Spleen (tissue), 11 donors: ENCODE results near the gene C7orf33. TPM values are rescaled to one million over a fixed set of nuclear protein-coding genes. Genes with fewer than 3 reads are reported as not detected.
A peak's percentile ranks its signal among the peaks of the same experiment; 100 is the strongest.

Experiments used
- DNase-seq: peaks from one replicate; pipeline ENCODE4 v3.0.0-alpha.2; 2020
- H3K27ac ChIP-seq, 8 donors: fragments of 200-600 bp; sonication (generic) in 7 of 8; 1 replicate in 4 of 8; 2 replicates in 4 of 8; pipeline versions ENCODE4 v1.5.0 to v1.8.0; 2016 to 2021; ENCODE audit warnings: inconsistent platforms in 4 of 8, mild to moderate bottlenecking in 4 of 8, moderate library complexity in 1 of 8
- H3K27me3 ChIP-seq, 7 donors: fragments of 200-600 bp; sonication (generic) in 6 of 7; replicated peaks in 1 of 7; 1 replicate in 4 of 7; 2 replicates in 3 of 7; pipeline versions ENCODE4 v1.5.0 to v1.8.0; 2016 to 2021; ENCODE audit warnings: inconsistent platforms in 3 of 7, mild to moderate bottlenecking in 1 of 7
- H3K36me3 ChIP-seq, 6 donors: fragments of 200-600 bp; sonication (generic) in 5 of 6; 1 replicate in 4 of 6; 2 replicates in 2 of 6; pipeline versions ENCODE4 v1.5.0 to v1.8.0; 2016 to 2021; ENCODE audit warnings: inconsistent platforms in 2 of 6
- H3K4me1 ChIP-seq, 6 donors: fragments of 200-600 bp; sonication (generic) in 5 of 6; 1 replicate in 3 of 6; 2 replicates in 3 of 6; pipeline versions ENCODE4 v1.5.0 to v1.8.0; 2016 to 2021; ENCODE audit warnings: inconsistent platforms in 3 of 6
- H3K4me3 ChIP-seq, 8 donors: fragments of 200-600 bp; sonication (generic) in 7 of 8; 1 replicate in 4 of 8; 2 replicates in 4 of 8; pipeline versions ENCODE4 v1.5.0 to v1.8.0; 2016 to 2021; ENCODE audit warnings: inconsistent platforms in 4 of 8, mild to moderate bottlenecking in 4 of 8, moderate library complexity in 2 of 8
- H3K9me3 ChIP-seq, 8 donors: fragments of 200-600 bp; sonication (generic) in 7 of 8; 1 replicate in 4 of 8; 2 replicates in 4 of 8; pipeline versions ENCODE4 v1.5.0 to v1.8.0; 2016 to 2021; ENCODE audit warnings: inconsistent platforms in 4 of 8
- POLR2A ChIP-seq, 3 donors: fragments of 450-650 bp; IDR thresholded peaks; one replicate each; pipeline ENCODE4 v1.5.1; 2017; ENCODE audit warnings: antibody characterized with exemption in 3 of 3, mild to moderate bottlenecking in 1 of 3
- POLR2AphosphoS5 ChIP-seq, 3 donors: sonication (generic); formaldehyde crosslinking; IDR thresholded peaks; one replicate each; pipeline ENCODE4 v1.5.1; 2017; ENCODE audit warnings: antibody characterized with exemption in 3 of 3
- WGBS, 5 donors: extraction: QIAGEN DNeasy Blood & Tissue Kit in 3 of 5; methylation state at CpG; one replicate each; pipeline versions ENCODE4 v1.1.5 to v1.1.7; 2013 to 2018; 5-methylcytosine and 5-hydroxymethylcytosine counted together
- intact Hi-C: fragments of 100-400 bp; cut with DNase I; formaldehyde crosslinking; loops from one replicate; pipeline ENCODE4 v1.15.0; 2023; ENCODE audit warnings: low total_unique reads
- polyA plus RNA-seq, 3 donors: library from polyadenylated mRNA; stranded (reverse); fragments of 200-250 nt; gene quantifications; one replicate each; pipeline ENCODE4 v1.2.1, GENCODE V29; 2013
- total RNA-seq, 7 donors: library from RNA; depleted of rRNA in 3 of 7; stranded (reverse); fragments of >200 nt in 3 of 7; fragmentation: NEBNext Ultra II Directional in 4 of 7; extraction: Animal tissue kit (Norgen Biotek cat#: 25700) in 4 of 7; gene quantifications; one replicate each; pipeline versions ENCODE4 v1.1.0 to v1.2.1, GENCODE V29; 2016 to 2021
- TF ChIP-seq, protein P1 (sequence below), 11 experiments: fragments of 200-600 bp in 7 of 11; fragments of 450-650 bp in 4 of 11; sonication (generic) in 4 of 11; IDR thresholded peaks in 8 of 11; conservative IDR thresholded peaks in 3 of 11; 1 replicate in 7 of 11; 2 replicates in 4 of 11; pipeline versions ENCODE4 v1.4.0 to v1.8.0; 2016 to 2021; ENCODE audit warnings: antibody characterized with exemption in 11 of 11, inconsistent platforms in 4 of 11, mild to moderate bottlenecking in 1 of 11
- donor health status: healthy with polysubstance abuse.
- donor health status: DM: no; HTN: no; CAD: no; lungs with moderate emphysema.
- donor health status: DM: no; HTN: no; CAD: no.
- donor health status: Bipolar disorder and iron deficiency.
- donor health status: healthy.
- donor health status: DM: no; HTN: no; CAD: no.
- donor health status: DM: yes; HTN: yes; CAD: no.

Gene C7orf33
- total and polyA plus RNA-seq, 10 donors, result not detected

GRCh38 chr7:148622887-148623585 lies 32.5 kb downstream of the C7orf33 start:
- intact Hi-C loops, result no loop called here
- H3K27ac ChIP-seq, result no peak overlapping the region
- WGBS, 5 donors, result 59 to 76% (median 68%) methylated on average over 8 of the region's 8 CpGs
- H3K9me3 ChIP-seq, result peaks cover 0 to 9% (median 1%) of the 10 kb centered on the region in 8 donors
- H3K4me1 ChIP-seq, result peaks cover 6 to 47% (median 29%) of the 10 kb centered on the region in 6 donors
- no peaks in the 10 kb centered on the region for H3K36me3 ChIP-seq
- DNase-seq, result no peak
- TF ChIP-seq POLR2AphosphoS5 (IDR thresholded peaks at IDR 0.05) (no peak), POLR2A (IDR thresholded peaks at IDR 0.05) (no peak)
- TF ChIP-seq, protein P1, sequence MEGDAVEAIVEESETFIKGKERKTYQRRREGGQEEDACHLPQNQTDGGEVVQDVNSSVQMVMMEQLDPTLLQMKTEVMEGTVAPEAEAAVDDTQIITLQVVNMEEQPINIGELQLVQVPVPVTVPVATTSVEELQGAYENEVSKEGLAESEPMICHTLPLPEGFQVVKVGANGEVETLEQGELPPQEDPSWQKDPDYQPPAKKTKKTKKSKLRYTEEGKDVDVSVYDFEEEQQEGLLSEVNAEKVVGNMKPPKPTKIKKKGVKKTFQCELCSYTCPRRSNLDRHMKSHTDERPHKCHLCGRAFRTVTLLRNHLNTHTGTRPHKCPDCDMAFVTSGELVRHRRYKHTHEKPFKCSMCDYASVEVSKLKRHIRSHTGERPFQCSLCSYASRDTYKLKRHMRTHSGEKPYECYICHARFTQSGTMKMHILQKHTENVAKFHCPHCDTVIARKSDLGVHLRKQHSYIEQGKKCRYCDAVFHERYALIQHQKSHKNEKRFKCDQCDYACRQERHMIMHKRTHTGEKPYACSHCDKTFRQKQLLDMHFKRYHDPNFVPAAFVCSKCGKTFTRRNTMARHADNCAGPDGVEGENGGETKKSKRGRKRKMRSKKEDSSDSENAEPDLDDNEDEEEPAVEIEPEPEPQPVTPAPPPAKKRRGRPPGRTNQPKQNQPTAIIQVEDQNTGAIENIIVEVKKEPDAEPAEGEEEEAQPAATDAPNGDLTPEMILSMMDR (IDR thresholded peaks at IDR 0.05 in 8 of 11, conservative IDR thresholded peaks at IDR 0.05 in 3 of 11), result no peak
- peaks cover 0 to 16% (median 0%) of the 10 kb centered on the region in 7 donors for H3K27me3 ChIP-seq
- no peak overlapping the region for H3K4me3 ChIP-seq

DNA sequence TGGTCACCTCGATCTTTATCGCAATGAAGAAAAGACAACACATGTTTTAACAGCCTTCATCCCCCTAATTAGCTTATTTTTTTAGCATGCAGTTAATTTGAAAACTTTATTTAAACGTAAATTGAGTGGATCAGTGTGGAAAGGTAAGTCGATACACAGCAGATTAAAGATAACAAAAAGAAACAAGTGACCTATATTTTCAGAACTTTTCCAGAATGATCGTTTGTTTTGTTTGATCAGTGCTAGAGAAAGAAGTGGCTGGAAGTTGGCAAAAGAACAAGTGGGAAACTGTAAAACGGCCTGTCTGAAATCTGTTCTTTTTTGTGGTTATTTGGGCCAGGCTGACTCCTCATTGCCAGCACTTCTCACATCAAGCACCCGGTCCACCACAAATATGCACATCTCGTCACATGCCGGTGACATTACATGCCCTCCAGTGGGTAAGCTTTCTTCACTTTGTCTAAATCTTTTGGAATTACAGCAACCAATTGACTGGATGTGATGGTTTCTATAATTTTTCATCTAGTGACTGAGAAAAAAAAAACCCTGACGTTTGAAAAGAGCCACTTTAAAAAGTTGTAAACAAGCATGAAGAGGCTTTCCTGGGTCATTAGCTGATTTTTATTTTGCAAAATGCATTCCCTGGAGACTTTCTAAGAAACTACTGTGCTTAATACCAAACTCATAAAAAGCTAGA lies 33.2 kb downstream of the C7orf33 start:
- DNase-seq, result no peak
- intact Hi-C loops, result no loop called here
- Histone ChIP-seq H3K4me3 (no peak overlapping the region), H3K9me3 (peaks cover 0 to 2% (median 0%) of the 10 kb centered on the region in 8 donors), H3K27me3 (peaks cover 0 to 16% (median 0%) of the 10 kb centered on the region in 7 donors), H3K4me1 (peaks cover 6 to 54% (median 32%) of the 10 kb centered on the region in 6 donors), H3K27ac (peak overlapping the region in 1 of 8 donors; percentile 30), H3K36me3 (no peaks in the 10 kb centered on the region)
- TF ChIP-seq, protein P1 (IDR thresholded peaks at IDR 0.05 in 8 of 11, conservative IDR thresholded peaks at IDR 0.05 in 3 of 11), result no peak
- TF ChIP-seq POLR2AphosphoS5 (IDR thresholded peaks at IDR 0.05) (no peak), POLR2A (IDR thresholded peaks at IDR 0.05) (no peak)
- 46 to 60% (median 48%) methylated on average over 10 of the region's 10 CpGs for WGBS, 5 donors

- peaks cover 0 to 8% (median 0%) of the 10 kb centered on the region in 7 donors for H3K27me3 ChIP-seq
- intact Hi-C loops, result no loop called here
- H3K36me3 ChIP-seq, result no peaks in the 10 kb centered on the region
- DNase-seq, result no peak
- H3K4me3 ChIP-seq, result no peak overlapping the region
- peak overlapping the region in 3 of 8 donors; percentile 25 to 31 (median 30) for H3K27ac ChIP-seq
- peaks cover 6 to 62% (median 37%) of the 10 kb centered on the region in 6 donors for H3K4me1 ChIP-seq
- WGBS, 5 donors, result 52 to 70% (median 57%) methylated on average over 4 of the region's 4 CpGs
- TF ChIP-seq POLR2AphosphoS5 (IDR thresholded peaks at IDR 0.05) (no peak), POLR2A (IDR thresholded peaks at IDR 0.05) (no peak)
- TF ChIP-seq, protein P1 (IDR thresholded peaks at IDR 0.05 in 8 of 11, conservative IDR thresholded peaks at IDR 0.05 in 3 of 11), result no peak
- H3K9me3 ChIP-seq, result no peaks in the 10 kb centered on the region
These were observed 34.2 kb downstream of the C7orf33 start for GRCh38 chr7:148624735-148625134.

GRCh38 chr7:148625342-148625741 lies 34.8 kb downstream of the C7orf33 start:
- 61 to 75% (median 67%) methylated on average over 3 of the region's 3 CpGs for WGBS, 5 donors
- H3K36me3 ChIP-seq, result no peaks in the 10 kb centered on the region
- H3K27ac ChIP-seq, result peak overlapping the region in 2 of 8 donors; percentile 30 to 31
- H3K9me3 ChIP-seq, result no peaks in the 10 kb centered on the region
- no peak overlapping the region for H3K4me3 ChIP-seq
- no peak for TF ChIP-seq POLR2A (IDR thresholded peaks at IDR 0.05)
- TF ChIP-seq, protein P1 (IDR thresholded peaks at IDR 0.05 in 8 of 11, conservative IDR thresholded peaks at IDR 0.05 in 3 of 11), result no peak
- TF ChIP-seq POLR2AphosphoS5 (IDR thresholded peaks at IDR 0.05), result no peak
- peaks cover 6 to 64% (median 40%) of the 10 kb centered on the region in 6 donors for H3K4me1 ChIP-seq
- DNase-seq, result no peak
- peaks cover 0 to 2% (median 0%) of the 10 kb centered on the region in 7 donors for H3K27me3 ChIP-seq
- intact Hi-C loops, result no loop called here
